G401.6 (cell line): ENCODE measurements around the gene TPCN1.

Experiments
- FAIRE-seq: peaks from 2 replicates; lab custom pipeline; 2012; peaks lifted over from hg19 to GRCh38; lab: Jason Lieb, UNC

TPCN1 gene

DNA sequence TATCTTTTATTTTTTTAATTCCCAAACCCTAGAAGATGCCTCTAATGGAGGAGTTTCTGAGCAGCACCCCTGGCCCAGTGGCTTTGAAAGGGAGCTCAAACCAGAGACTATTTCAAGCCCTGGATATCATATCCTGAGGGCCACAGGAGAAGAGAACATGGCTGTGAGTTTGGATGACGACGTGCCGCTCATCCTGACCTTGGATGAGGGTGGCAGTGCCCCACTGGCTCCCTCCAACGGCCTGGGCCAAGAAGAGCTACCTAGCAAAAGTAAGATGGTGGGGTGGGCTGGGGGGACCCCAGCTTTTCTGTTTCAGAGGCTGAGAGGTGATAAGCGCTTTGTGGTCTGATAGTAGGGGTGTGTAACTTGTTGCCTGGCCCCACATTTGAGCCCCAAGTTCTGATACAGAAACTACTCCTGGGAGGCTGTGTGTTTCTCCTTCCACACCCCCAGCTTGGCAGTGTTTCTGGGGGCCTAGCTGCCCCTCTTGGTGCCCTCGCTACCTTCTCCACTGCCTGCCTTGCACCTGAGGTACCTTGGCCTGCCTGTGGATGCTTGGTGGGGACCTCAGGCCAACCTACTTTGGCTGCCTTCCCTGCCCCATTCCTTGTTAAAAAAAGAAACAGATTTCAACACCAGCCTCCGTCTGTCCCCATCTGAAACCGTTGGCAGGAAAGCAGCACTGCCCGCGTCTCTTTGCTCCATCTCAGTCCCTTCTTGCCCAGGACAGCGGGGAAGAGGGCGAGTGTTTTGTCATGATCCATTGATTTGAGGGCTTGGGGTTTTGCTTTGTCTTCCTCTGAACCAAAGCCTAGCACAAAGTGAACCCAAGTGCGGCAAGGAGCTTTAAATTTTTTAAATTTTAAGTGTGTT is 5.7 kb downstream of the TPCN1 start:
- no peak for FAIRE-seq

DNA sequence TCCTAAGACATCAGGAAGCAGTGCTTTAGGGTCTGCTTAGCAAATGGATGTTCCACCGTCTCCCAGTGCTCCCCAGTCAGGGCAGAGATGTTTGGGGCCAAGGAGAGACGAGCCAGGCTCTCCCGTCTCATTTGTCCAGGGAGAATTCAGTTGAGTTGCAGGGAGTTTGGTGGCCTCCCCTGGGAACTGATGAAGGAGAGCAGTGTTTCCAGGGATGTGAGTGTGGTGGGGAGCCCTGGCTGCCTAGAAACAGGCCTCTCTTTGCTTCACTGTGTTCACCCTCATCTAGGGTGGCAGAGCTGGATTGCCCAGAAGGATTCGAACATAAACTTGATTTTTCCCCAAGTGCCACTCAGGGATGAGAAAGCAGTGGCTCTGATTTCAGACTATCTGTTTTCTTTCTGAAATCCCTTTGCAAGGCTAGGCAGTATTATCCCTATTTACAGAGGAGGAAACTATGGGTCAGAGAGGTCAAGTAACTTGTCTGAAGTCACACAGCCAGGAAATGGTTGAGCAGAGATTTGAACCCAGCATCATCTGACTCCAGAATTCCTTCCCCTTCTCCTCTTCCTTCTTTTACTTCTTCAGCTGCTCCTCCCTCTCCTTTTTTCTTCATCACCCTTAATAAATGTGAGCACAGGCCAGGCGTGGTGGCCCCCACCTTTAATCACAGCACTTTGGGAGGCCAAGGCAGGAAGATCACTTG is 6.6 kb downstream of the TPCN1 start:
- FAIRE-seq, result no peak

DNA sequence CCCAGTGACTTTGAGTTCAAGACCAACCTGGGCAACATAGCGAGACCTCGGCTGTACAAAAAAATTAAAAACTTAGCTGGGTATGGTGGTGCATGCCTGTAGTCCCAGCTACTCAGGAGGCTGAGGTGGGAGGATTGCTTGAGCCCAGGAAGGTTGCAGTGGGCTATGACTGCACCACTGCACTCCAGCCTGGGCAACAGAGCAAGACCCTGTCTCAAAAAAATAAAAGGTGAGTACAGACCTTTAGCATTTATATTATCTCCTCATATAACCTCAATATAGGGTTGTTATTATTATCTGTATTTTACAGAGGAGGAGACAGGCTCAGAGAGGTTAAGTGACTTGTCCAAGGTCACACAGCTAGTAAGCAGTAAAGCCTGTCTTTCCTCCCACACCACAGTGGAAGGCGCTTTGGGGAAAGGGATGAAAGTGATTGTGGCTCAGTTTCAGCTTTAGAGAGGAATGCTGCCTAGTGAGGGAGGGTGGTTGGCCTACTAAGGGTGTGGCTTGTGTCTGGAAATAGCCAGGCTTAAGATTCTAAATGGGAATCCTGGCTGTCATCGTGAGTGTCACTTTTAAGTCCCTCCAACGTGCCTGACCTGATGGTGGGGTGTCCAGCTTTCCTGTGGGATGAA is 7.2 kb downstream of the TPCN1 start:
- FAIRE-seq, result no peak

DNA sequence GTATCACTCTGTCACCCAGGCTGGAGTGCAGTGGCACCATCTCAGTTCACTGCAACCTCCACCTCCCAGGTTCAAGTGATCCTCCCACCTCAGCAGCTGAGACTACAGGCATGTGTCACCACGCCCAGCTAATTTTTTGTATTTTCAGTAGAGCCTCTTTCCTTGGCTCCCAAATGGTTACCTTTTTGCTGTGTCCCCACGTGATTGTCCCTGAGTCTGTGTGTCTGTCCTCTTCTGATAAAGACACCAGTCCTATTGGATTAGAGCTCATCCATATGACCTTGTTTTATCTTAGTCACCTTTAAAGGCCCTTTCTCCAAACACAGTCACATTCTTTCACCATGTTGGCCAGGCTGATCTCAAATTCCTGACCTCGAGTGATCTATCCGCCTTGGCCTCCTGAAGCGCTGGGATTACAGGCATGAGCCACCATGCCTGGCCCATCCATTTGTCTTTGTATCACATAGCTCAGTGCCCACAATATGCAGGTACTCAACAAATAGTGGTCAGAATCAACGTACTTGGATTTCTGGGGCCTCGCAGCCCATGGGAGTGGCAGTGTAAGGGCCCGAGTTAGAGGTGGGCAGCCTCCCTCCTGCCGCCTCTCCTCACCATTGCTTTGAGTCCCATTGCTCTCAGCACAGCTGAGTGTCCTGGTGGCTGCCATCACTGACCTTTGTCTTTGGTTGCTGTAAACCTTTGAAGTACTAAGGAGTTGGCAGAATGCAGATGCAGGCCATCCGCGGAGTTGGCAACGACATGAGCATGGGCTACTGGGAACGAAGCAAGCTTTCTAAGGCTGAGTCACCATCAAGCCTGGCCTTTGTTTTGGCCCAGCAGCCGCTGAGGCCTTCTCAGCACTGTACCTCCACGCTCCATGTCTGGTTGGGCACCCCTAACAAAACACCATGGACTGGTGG is 9.3 kb downstream of the TPCN1 start:
- no peak for FAIRE-seq

DNA sequence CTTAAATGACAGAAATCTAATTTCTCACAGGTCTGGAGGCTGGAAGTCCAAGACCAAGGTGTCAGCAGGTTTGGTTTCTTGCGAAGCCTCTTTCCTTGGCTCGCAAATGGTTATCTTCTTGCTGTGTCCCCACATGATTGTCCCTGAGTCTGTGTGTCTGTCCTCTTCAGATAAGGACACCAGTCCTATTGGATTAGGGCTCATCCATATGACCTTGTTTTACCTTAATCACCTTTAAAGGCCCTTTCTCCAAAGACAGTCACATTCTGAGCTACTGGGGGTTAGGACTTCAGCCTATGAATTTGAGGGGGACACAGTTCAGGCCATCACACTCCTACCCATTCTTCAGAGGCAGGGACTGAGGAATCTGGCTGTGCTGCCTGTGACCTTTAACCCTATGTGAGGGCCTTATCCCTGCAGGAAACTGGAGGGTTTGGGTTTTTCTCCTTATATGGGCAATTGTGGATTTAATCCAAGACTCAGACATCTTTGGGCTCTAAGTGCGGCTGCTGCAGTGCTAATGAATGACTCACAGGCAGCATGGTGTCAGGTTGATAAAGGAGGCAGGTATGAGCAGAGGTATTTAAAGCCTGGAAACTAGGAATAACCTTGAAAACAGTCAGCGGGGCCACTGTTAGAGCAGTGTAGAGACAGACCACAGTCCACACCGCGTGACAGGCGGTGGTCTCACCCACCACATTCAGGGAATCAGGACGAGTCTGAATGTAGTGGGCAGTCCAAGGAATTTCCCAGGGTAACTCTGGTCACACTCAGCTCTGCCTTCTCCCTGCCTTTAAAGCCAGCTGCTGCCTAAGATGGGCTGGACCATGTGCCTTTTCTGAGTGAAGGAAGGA is 10.2 kb downstream of the TPCN1 start:
- no peak for FAIRE-seq

DNA sequence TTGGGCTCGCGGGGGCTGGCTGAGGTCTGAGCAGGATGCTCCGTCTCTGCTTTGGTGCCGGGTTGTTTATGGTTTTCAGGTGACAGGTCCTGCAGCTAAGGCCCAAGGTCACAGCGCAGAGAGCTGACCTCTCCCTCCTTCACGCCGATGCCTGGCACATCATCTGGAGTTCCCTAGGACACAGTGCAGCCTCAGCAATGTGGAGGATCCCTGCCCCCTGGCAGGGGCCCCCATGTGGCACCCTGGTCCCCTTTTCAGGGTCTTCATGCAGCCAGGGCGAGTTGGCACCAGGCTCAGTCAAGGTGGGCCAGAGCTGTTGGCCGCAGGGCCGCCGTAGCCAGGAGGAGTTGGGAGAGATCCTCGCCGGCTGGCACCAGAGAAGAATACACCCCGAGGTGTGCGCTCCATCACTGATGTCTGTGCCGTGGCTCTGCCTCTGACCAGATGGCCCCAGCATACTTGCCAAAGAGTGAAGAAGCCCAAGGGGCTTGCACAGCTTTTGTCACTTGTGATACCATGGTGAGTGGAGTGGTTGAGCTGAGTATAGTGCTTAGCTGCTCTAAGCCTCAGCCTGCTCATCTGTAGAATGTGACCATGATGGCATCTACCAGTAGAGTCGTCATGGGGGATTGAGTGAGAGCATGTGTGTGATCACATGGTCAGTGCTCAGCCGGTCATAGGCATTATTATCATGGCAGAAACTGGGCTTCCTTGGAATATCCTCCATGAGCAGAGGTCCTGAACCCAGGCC is 11.0 kb downstream of the TPCN1 start:
- no peak for FAIRE-seq

DNA sequence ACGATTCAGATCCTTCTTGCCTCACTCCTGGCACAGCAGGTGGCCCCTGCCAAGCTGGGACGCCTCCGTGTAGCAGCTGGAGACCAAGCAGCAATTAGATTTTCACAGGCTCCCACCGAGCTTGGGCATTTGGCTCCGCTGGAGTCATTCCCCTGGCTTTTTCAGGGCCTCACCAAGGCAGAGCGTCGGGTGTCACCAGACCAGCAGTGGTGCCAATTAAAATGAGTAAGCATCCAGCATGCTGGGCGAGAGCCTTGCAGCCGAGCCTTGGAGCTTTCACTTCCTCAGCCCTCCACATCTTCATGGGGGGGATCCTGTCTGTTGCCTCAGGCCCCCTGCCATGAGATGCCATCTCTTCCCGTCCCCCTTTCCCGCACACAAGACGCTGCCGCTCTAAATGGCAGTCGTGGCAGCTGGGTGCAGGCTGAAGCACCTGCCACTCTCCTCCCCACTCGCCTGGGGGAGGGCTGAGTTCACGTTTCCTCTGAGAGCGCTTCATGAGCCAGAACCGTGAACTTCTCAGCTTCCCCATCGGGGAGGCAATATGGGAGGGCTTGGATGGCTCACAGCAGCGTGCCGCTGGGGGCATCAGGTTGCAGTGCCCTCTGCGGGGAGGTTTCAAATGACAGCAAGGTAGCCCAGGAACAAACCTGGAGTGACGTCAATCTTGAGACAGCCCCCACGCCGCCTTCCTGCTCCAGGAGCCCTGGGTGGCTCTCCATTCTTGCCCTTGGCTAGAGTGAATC is 11.7 kb downstream of the TPCN1 start:
- no peak for FAIRE-seq

DNA sequence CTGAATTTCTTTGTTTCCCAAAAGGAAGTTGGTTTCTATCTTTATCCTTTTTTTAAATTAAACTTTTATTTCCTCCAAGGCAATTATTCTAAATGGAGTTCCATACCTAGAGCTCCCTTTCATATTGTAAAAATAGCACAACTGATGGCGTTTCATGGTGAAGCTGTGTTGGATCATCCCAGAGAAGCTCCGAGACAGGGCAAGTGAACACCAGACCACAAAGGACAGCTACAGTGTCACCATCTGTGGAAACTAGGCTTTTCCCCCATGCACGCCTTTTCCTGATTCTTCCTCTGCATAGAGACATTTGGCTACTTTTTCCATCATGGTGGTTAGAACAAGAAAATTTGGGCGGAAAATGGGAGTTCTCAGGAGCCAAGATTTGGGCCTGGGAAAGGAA is 12.7 kb downstream of the TPCN1 start:
- FAIRE-seq, result no peak

DNA sequence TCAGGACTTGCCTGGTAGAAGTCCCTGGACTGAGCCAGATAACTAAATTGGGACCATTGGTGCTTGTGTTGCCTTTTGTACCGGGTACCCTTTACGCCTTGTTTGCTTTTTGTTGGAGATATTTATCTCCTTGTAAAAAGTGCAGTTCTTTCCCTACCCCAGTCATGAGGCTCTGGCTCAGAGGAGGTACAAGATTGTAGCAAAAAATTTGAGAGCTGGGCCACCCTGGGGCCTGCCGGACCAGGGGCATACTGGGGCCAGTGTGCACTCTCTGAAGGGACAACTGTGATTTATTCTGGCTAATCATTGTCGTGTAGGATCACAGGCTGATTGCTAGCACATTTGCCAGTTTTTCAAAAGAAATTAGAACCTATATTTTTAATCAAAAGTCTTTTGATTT is 13.2 kb downstream of the TPCN1 start:
- no peak for FAIRE-seq

DNA sequence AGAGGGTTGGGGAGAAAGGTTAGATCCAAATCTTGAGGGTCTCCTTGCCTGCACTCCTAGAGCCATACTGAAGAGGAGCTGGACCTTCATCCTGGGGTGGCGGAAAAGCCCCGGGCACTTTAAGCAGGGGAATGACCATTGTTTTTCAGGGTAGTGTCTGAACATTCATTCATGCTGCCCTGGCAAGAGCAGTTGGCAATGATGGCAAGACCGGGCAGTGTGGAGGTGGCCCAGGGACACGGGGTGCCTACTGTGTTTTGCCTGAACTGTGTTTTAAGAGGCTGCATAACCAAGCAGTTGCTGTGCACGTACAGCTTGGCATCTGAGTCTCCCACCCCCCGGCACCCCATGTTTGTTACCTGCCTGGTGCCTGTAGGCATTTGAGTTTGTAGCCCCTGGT is 14.7 kb downstream of the TPCN1 start:
- FAIRE-seq, result no peak

DNA sequence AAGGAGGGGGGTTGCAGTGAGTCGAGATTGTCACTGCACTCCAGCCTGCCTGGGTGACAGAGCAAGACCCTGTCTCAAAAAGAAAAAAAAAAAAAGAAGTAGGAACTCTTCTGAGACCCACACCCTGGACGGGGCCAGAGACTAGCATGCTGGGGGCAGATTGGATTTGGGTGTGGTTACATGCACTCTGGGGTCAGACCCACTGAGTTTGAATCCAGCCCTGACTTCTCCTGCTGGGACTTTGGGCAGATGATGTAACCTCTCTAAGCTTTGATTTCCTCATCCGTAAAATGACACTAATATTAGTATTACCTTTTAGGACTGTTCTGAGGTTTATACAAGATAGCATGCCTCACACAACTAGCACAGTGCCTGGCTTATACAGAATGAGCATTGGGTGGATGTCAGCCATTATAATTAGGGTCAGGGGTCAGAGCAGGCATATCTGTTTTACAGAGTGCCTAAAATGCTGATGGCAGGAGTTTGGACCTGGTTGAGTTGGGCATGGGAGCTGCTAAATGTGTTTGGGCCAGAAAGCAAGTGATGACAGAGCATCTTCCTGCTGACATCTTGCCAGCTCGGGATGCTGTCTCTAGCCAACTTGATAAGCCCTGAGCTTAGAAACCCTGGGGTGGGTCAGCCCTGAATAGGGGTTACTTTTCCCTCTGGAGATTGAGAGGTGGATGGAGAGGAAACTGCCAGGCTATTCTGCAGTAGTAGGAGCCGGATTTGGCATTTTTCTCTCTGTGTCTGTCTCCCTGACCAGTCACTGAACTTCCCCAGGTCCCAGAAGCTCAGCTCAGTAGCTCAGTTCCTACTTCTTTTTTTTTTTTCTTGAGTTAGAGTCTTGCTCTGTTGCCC is 15.5 kb downstream of the TPCN1 start:
- FAIRE-seq, result no peak

DNA sequence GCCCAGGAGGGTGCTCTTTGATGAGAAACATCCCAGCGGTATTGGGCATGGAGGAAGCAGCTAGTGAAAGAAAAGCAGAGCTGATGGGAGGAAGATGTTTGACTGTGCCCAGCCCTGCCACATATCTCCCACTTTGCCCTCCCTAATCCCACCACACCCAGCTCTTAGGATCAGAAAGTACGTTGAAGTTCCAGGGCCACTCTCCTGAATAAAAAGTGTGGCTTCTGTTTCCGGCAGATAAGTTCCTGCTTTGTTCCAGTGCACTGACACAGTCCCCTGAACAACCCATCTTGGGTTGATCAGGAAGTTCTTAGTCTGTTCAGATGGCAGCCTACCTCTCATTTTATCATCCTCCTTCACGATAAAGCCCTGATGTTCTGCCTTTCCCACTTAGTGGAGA is 16.5 kb downstream of the TPCN1 start:
- FAIRE-seq, result no peak

DNA sequence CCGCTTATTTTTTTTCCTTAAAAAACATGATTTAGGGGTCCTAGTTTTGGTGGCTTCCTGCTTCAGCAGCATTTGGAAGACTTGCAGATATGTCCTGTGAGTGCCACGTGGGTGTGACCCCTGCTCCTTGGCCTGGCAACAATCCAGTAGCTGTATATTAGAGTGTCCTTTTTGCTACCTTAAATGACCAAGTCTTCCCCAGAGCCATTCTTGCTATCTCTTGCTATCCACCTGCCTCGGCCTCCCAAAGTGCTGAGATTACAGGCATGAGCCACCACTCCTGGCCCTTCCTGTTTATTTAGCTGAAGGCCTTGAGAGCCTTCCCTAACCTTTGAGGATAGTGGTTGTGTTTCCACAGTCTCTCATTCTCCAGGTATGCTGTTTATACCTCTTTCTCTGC is 17.0 kb downstream of the TPCN1 start:
- FAIRE-seq, result no peak

DNA sequence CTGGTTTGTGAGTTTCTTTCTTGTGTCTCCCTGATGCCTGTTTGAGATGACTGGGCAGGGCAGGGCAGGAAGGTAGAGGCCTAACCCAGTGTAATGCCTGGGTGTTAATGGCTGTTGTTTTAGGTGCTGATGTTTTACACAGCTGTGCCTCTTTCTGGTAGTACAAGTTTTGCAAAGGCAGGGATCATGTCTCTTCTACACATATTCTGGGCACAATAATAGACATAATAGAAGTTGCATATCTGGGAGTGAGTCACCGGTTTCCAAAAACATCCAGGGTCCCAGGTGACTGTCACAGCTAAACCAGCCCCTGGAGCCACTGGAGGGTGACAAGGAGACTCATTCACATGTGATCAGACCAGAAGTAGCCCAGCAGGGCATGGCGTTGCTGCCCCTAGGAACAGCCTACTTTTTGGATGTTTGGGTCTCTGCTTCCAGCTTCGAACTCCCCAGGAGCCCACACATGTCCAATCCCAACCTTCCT is 18.1 kb downstream of the TPCN1 start:
- FAIRE-seq, result no peak

DNA sequence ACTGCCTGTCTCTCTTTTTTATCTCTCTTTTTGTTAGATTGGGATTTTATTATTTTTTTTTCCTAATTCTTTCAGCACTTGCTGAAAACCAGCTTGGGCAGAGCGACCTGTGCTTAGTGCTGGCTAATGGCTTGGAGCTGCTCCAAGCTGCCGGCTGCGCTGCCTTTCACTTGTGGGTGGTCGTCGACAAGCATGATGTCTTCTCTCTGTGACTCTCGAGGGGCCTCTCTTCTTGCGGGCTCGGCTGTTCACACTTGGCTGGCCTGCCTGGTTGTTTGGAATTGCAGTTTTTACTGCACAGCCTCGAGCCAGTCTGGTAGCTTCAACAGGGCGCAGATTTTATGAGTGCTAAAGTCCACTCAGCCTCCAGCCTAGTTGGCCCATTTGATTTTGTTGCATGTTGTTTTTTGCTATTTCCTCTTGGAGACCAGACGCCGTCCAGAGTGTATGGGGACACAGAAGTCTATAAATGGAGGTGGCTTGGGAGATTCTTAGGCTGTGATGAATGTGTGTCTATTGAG is 18.6 kb downstream of the TPCN1 start:
- no peak for FAIRE-seq

DNA sequence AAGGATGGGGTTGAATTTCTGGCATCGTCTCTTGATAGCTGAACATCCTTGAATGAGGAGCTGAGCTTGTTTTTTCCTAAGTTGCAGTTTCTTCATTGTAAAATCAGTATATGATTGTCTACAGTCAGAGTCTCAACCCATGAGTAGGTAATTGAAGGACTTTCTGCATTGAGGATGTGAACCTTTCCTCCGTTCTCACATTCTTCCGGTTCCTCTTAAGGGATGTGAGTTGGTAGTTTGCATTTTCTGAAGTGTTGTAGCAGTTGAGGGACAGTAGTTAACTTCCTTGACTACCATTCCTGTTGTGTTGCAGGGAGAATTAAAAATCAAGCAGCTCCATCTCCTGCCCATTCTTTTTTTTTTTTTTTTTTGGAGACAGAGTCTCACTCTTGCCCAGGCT is 19.1 kb downstream of the TPCN1 start:
- no peak for FAIRE-seq

DNA sequence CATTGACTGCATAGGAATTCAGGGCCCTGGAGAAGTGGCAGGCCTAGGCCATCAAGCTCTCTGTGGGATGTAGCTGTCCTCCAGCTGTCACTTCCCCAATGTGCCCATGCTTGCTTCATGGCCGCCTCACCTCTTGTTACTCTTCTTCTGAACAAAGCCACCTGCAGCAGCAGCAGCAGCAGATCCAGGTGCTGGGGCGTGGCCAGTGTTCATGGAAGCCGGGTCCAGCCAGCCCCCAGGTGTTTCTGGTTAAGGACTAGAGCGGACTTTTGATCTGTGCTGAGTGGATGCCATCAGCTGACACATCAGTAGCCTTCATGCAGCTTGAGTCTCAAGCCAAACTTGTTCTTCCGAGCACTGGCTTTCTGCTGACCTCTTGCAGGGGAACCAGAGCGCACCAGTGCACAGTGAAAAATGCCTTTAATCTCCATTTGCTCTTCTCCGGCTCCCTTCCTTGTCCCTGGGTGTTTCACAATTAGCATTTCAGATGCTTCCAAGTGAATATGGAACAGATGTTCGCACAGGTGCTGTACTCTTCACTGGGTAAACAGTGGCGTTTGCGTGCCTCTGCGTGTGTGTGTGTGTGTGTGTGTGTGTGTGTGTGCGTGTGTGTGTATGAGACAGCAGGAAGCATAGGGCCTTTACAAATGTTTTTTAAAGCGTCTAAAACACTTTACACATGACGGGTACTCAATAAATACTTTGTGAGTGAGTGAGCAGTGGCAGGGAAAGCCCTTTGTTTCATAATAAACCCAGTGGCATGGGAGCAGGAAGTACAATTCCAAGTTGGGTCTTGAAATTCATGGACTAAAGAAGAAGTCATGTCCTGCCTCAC is 20.1 kb downstream of the TPCN1 start:
- FAIRE-seq, result no peak

DNA sequence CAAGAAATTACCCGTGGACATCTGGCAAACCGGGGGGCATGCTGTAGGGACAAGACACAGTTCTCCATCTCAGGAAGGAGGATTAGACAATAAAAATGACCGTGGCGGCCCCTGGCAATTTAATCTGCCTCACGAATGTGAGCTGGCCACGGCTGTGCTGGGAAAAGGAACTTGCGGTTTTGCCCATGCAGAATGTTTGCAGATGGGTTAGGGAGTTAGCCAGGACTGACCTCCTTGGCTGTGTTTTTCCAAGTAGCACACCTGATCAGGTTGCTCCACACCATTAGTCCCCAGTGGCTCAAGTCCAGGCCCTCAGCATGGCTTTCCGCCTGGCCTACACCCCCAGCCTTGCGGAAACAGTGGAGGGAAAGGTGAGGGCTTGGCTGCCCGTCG is 20.8 kb downstream of the TPCN1 start:
- FAIRE-seq, result no peak
